Activated CD8-positive, alpha-beta memory T cell treated with anti-CD3 and anti-CD28 coated beads, Interleukin-2, amount 50 U/mL, for 4 hours (primary cell): ENCODE data around the gene ARMC12.

Source experiments
- DNase-seq: peaks from one replicate; pipeline ENCODE4 v3.0.0-alpha.2; 2020

ARMC12 gene

GRCh38 chr6:35777356-35778102, 40.7 kb downstream of the ARMC12 start:
- no peak for DNase-seq

DNA sequence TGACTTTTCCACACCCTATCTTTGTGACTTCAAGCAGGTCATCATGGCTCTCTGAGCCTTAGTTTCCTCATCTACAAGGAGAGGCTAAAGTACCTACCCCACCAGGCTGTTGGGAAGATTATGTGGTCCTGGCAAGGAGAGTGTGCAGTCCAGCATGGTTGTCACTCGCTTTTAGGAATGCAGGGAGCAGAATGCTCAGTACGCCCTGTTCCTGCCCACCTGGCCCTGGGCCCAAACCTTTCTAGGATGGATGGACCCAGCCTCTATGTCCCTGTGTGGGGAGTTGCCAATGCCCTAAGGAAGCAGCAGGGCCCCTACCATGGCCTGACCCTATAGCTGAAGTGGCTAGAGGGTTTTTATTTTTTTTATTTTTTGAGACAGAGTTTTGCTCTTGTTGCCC, 41.6 kb downstream of the ARMC12 start:
- DNase-seq, result no peak

DNA sequence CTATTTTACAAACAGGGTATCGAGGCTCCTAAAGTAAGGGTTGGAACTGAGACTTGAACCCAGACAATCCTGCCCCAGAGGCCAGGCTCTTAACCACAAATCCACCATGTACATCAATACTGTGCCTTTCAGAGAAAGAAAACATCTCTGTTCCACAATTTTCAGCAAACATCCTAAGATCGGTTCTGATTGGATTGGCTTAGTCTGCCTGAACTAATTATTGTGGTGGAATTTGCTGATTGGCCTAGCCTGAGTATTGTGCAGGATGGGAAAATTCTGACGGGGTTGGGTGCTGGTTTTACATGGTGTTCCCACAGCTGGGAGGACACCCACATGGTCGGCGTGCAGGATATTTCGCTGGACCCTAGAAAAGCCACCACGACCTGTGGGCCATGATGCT, 43.9 kb downstream of the ARMC12 start, which contains the start of gene CLPSL1:
TSS of gene CLPSL1 (plus strand) at position 301 of the 400 bp plus-strand sequence. CDS start at position 393, 92 bp downstream.
- DNase-seq, result no peak

GRCh38 chr6:35781290-35781689, 44.5 kb downstream of the ARMC12 start:
- no peak for DNase-seq

GRCh38 chr6:35782424-35782823, 45.6 kb downstream of the ARMC12 start:
- DNase-seq, result no peak

- no peak for DNase-seq
Observed at GRCh38 chr6:35784200-35784599, 47.4 kb downstream of the ARMC12 start.

DNA sequence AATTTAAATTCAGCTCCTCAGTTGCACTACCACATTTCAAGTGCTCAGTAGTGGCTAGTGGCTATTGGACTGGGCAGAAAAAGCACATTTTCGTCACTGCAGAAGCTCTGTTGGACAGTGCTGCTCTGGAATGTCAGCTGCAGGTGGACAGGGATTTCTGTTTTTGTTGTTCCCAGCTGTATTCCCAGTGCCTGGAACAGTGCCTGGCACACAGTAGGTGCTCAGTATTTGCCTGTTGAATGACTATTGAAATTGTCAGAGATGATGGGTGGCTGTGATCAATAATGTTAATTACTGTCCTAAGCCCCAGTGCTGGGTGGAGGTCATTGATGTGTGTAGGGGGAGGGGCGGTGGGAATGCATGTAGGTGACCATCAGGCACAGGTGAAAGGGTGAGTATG, 49.4 kb downstream of the ARMC12 start:
- no peak for DNase-seq

DNA sequence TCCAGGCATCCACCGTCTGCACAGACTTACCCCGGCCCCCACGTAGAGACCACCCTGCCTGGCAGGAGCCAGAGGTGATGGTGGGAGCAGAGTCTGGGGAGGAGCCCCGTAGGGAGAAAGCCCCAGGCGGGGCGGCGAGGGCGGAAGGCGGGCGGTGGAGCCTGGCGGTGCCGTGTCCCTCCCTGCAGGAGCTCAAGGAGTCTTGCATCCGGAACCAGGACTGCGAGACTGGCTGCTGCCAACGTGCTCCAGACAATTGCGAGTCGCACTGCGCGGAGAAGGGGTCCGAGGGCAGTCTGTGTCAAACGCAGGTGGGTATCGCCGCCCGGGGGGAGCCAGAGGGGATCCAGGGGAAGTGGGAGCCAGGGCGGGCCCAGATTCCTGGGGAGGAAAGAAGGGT, 50.0 kb downstream of the ARMC12 start:
- no peak for DNase-seq

GRCh38 chr6:35787266-35788218, 50.7 kb downstream of the ARMC12 start:
- DNase-seq, result no peak

GRCh38 chr6:35788423-35788982, 51.7 kb downstream of the ARMC12 start:
- no peak for DNase-seq

DNA sequence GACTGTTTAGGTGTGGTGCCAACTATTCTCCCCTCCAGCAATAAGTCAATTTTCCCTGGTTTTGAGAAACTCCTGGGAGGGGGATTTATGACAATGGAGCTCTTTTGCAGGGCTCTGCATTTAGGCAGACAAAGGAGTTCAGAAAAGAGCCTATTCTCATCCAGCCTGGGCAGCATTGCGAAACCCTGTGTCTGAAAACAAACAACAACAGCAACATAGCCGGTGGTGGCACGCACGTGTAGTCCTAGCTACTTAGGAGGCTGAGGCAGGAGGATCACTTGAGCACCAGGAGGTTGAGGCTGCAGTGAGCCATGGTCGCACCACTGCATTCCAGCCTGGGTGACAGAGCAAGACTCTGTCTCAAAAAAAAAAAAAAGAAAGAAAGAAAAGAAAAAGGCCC, 53.9 kb downstream of the ARMC12 start:
- DNase-seq, result no peak

DNA sequence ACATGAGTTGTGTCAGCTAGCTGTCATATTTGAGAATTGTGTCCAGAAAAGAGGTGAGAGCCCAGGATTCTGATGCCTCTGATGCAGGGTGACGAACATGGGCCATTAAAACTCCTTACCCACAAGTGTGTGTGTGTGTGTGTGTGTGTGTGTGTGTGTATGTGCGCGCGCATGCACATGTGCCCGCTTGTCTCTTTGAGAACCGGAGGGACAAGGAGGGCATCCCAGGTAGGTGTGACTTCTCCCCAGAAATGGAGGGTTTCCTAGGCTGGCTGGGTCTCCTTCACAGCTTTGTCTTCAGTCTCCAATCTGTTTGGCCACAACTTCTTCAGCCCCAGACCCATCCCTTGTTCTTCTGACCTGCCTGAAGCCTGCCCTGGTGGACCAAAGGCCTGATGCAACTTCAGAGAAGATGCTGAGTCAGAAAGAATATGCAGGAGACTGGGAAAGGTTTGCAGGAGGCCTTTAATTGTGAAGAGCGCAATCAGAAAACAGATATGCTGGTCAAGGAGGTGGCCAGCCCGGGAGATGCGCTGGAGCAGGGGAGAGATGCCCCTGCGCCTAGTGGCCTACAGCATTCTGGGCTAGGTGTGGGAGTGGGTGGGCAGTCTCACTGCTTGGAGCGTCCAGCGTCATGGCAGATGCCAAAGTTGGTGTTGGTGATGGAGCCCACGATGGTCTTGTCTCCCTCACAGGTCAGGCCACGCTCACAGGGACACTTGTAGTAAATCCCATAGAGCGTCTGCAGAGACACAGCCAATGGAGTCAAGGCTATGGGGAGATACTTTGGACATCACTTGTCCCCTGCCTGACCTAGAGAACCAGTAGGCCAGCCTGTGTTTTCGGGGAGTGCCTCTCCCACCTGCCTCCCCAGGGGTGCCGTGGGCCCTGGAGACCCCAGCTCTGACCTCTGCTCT, 58.0 kb downstream of the ARMC12 start:
- no peak for DNase-seq

GRCh38 chr6:35795453-35796071, 58.7 kb downstream of the ARMC12 start:
- DNase-seq, result no peak

DNA sequence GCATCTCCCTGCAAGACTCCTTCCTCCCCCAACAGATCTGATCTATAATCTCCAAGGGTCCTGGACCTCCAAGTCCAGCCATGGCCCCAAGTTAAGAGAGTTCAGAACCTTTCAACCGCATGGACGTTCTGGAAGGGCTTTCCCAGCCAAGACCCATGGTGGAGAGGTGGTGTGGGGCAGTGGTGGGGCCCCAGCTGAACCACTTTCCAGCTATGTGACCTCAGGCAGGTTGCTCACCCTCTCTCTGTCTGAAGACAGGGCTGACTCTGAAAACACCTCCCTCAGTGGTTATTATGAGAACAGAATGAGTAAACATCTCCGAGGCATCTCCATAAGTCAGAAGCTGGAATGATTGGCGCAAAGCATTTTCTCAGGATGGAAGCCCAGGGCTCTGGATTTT, 59.4 kb downstream of the ARMC12 start:
- no peak for DNase-seq

- DNase-seq, result no peak
Observed at GRCh38 chr6:35797837-35798526, 61.1 kb downstream of the ARMC12 start.
